ENCODE data around the gene CXCR5. TPM values are rescaled to one million over a fixed set of nuclear protein-coding genes. Genes with fewer than 3 reads are reported as not detected.

CXCR5 gene
- polyA plus RNA-seq, 1 donor (not counting 4 experiments of a cell fraction or from before 2014, with no cell fraction given) = not detected

- H3K27me3 ChIP-seq (ENCODE audit: control insufficient read depth, extremely low read depth, insufficient read depth, low read length) = peaks cover 11% of the 10 kb centered on the region
- peaks cover 14% of the 10 kb centered on the region for H3K4me1 ChIP-seq (ENCODE audit: control insufficient read depth, extremely low read depth, insufficient read depth, low read length)
- H3K9me1 ChIP-seq (ENCODE audit: control insufficient read depth, extremely low read depth, insufficient read depth, low read length) = no peaks in the 10 kb centered on the region
- no peak overlapping the region for H3K4me2 ChIP-seq (ENCODE audit: control insufficient read depth, extremely low read depth, insufficient read depth, low read depth, low read length)
- no peak overlapping the region for H3K4me3 ChIP-seq (ENCODE audit: control insufficient read depth in 2 of 3, extremely low read depth in 1 of 3, insufficient read depth in 2 of 3, low read depth in 1 of 3, low read length in 3 of 3)
- H3K79me2 ChIP-seq (ENCODE audit: control insufficient read depth, insufficient read depth, low read length) = no peaks in the 10 kb centered on the region
- H3K9me3 ChIP-seq (ENCODE audit: control insufficient read depth, low read depth, low read length) = no peaks in the 10 kb centered on the region
- dilution Hi-C loops (cut with MboI; ENCODE audit: extremely low pct_ligation_motif_present, low sequenced_read_pairs) = no loop called here
- H2AFZ ChIP-seq (ENCODE audit: control insufficient read depth, low read length) = no peak overlapping the region
- TF ChIP-seq CTCF (optimal IDR thresholded peaks at IDR 0.05 in 1 of 3, IDR thresholded peaks at IDR 0.05 in 1 of 3, conservative IDR thresholded peaks at IDR 0.05 in 1 of 3; ENCODE audit: extremely low read depth in 1 of 3, insufficient read depth in 2 of 3, low read length in 3 of 3) = no peak
- no peak for TF ChIP-seq EZH2 (IDR thresholded peaks at IDR 0.05; ENCODE audit: low read length)
- FAIRE-seq (no peak), DNase-seq (ENCODE audit: low read depth, low spot score) (no peak)
- no peak overlapping the region for H3K9ac ChIP-seq (ENCODE audit: control insufficient read depth, extremely low read depth, insufficient read depth, low read length)
- no peaks in the 10 kb centered on the region for H4K20me1 ChIP-seq (ENCODE audit: control insufficient read depth, extremely low read depth, insufficient read depth, low read length)
- H3K27ac ChIP-seq (ENCODE audit: control insufficient read depth, insufficient read depth, low read length) = no peak overlapping the region
- H3K36me3 ChIP-seq (ENCODE audit: control insufficient read depth in 2 of 2, extremely low read depth in 1 of 2, insufficient read depth in 2 of 2, low read length in 2 of 2) = no peaks in the 10 kb centered on the region
Observed at GRCh38 chr11:118888398-118888797, 4.7 kb downstream of the CXCR5 start.

DNA sequence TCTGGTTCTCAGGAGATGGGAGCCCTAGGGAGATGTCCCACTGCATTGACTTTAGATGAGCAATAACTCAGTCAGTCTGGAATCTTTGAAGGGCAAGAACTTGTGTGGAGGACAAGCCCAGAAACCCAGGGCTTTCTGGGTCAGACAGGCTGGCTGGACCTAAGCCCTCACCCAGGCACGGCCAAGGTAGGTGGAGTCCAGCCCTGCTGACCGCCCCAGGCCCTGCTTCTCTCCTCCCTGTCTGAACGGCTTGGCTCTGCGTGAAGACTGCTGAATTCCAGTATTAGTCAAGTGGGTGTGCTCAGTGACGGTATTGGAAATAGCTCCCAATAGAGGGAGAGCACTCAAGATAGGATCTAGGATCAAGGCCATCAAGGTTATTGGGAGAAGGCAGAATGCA is 6.1 kb downstream of the CXCR5 start:
- TF ChIP-seq CTCF (optimal IDR thresholded peaks at IDR 0.05 in 1 of 3, IDR thresholded peaks at IDR 0.05 in 1 of 3, conservative IDR thresholded peaks at IDR 0.05 in 1 of 3; ENCODE audit: extremely low read depth in 1 of 3, insufficient read depth in 2 of 3, low read length in 3 of 3) (no peak), EZH2 (IDR thresholded peaks at IDR 0.05; ENCODE audit: low read length) (no peak)
- H3K4me1 ChIP-seq (ENCODE audit: control insufficient read depth, extremely low read depth, insufficient read depth, low read length) = peaks cover 14% of the 10 kb centered on the region
- no peaks in the 10 kb centered on the region for H3K36me3 ChIP-seq (ENCODE audit: control insufficient read depth in 2 of 2, extremely low read depth in 1 of 2, insufficient read depth in 2 of 2, low read length in 2 of 2)
- H3K9me1 ChIP-seq (ENCODE audit: control insufficient read depth, extremely low read depth, insufficient read depth, low read length) = no peaks in the 10 kb centered on the region
- no peak overlapping the region for H3K4me2 ChIP-seq (ENCODE audit: control insufficient read depth, extremely low read depth, insufficient read depth, low read depth, low read length)
- H3K4me3 ChIP-seq (ENCODE audit: control insufficient read depth in 2 of 3, extremely low read depth in 1 of 3, insufficient read depth in 2 of 3, low read depth in 1 of 3, low read length in 3 of 3) = no peak overlapping the region
- dilution Hi-C loops (cut with MboI; ENCODE audit: extremely low pct_ligation_motif_present, low sequenced_read_pairs) = no loop called here
- H4K20me1 ChIP-seq (ENCODE audit: control insufficient read depth, extremely low read depth, insufficient read depth, low read length) = no peaks in the 10 kb centered on the region
- H3K27ac ChIP-seq (ENCODE audit: control insufficient read depth, insufficient read depth, low read length) = no peak overlapping the region
- H3K79me2 ChIP-seq (ENCODE audit: control insufficient read depth, insufficient read depth, low read length) = no peaks in the 10 kb centered on the region
- H3K9me3 ChIP-seq (ENCODE audit: control insufficient read depth, low read depth, low read length) = no peaks in the 10 kb centered on the region
- H3K27me3 ChIP-seq (ENCODE audit: control insufficient read depth, extremely low read depth, insufficient read depth, low read length) = peaks cover 11% of the 10 kb centered on the region
- DNase-seq (ENCODE audit: low read depth, low spot score) = no peak
- H2AFZ ChIP-seq (ENCODE audit: control insufficient read depth, low read length) = no peak overlapping the region
- H3K9ac ChIP-seq (ENCODE audit: control insufficient read depth, extremely low read depth, insufficient read depth, low read length) = no peak overlapping the region
- no peak for FAIRE-seq

All from keratinocyte (primary cell).